Endothelial cell of umbilical vein (primary cell): ENCODE data around the gene RARA. TPM values are rescaled to one million over a fixed set of nuclear protein-coding genes. Genes with fewer than 3 reads are reported as not detected.

ENCODE experiments used
- BruUV-seq: library from RNA; stranded (reverse); fragments of 400-500 nt; replicated peaks from 2 replicates; lab custom pipeline; 2021; lab: Mats Ljungman, UMichigan
- CTCF ChIA-PET: fragments of 300-600, 350-600 bp; sonication (Branson Sonifier 250); formaldehyde crosslinking; loops from one replicate; lab custom pipeline; 2021; ENCODE audit warnings: antibody characterized with exemption, inconsistent platforms; lab: Charles Lee
- POLR2A ChIA-PET: fragments of 300-600, 350-600 bp; sonication (Branson Sonifier 250); formaldehyde crosslinking; loops from one replicate; lab custom pipeline; 2021; ENCODE audit warnings: antibody characterized with exemption, inconsistent platforms; lab: Charles Lee
- DNase-seq: peaks from one replicate; pipeline ENCODE4 v3.0.0-alpha.2; 2011; ENCODE audit warnings: low read depth, low spot score
- FAIRE-seq: peaks from 2 replicates; lab custom pipeline; 2011; peaks lifted over from hg19 to GRCh38; lab: Jason Lieb, UNC
- H2AFZ ChIP-seq: 2 replicates; pipeline ENCODE4 v1.6.0; 2012; ENCODE audit warnings: low read depth, low read length, control low read depth, inconsistent platforms
- H3K27ac ChIP-seq: 2 replicates; pipeline ENCODE4 v1.5.1; 2011; ENCODE audit warnings: low read depth, mild to moderate bottlenecking, control low read depth, low read length, moderate library complexity; ENCODE audit not compliant: insufficient read depth
- H3K27me3 ChIP-seq, 2 experiments: 2 replicates each; pipeline versions ENCODE4 v1.6.0 to v1.6.1; 2011; ENCODE audit warnings: low read length in 2 of 2, mixed read lengths in 1 of 2; ENCODE audit not compliant: control insufficient read depth in 2 of 2, insufficient read depth in 2 of 2
- H3K36me3 ChIP-seq, 2 experiments: 2 replicates in 1 of 2; 3 replicates in 1 of 2; pipeline ENCODE4 v1.5.1; 2011; ENCODE audit warnings: low read length in 2 of 2, mild to moderate bottlenecking in 1 of 2, moderate library complexity in 1 of 2; ENCODE audit not compliant: control insufficient read depth in 2 of 2, insufficient read depth in 2 of 2; ENCODE audit errors: extremely low read depth in 1 of 2
- H3K4me1 ChIP-seq: 3 replicates; pipeline ENCODE4 v1.5.1; 2011; ENCODE audit warnings: mild to moderate bottlenecking, low read length; ENCODE audit not compliant: control insufficient read depth, insufficient read depth; ENCODE audit errors: extremely low read depth
- H3K4me2 ChIP-seq: 2 replicates; pipeline ENCODE4 v1.6.1; 2011; ENCODE audit warnings: low read length, control low read depth, mixed read lengths; ENCODE audit not compliant: insufficient read depth
- H3K4me3 ChIP-seq, 3 experiments: fragments of 200-600 bp in 1 of 3; sonication (generic), shearing (Covaris generic) in 1 of 3; replicated peaks in 1 of 3; 2 replicates each; pipeline ENCODE4 v1.5.1; 2011 to 2016; ENCODE audit warnings: control low read depth in 3 of 3, low read length in 3 of 3, mild to moderate bottlenecking in 2 of 3, inconsistent platforms in 1 of 3, low read depth in 1 of 3, moderate library complexity in 1 of 3; ENCODE audit not compliant: insufficient read depth in 1 of 3
- H3K79me2 ChIP-seq: 2 replicates; pipeline ENCODE4 v1.6.0; 2012; ENCODE audit warnings: low read length, inconsistent platforms; ENCODE audit not compliant: control insufficient read depth, insufficient read depth
- H3K9ac ChIP-seq: replicated peaks from 2 replicates; pipeline ENCODE3; 2011; ENCODE audit warnings: low read length, control low read depth; ENCODE audit not compliant: insufficient read depth; ENCODE audit errors: extremely low read depth
- H3K9me1 ChIP-seq: replicated peaks from 3 replicates; pipeline ENCODE4 v1.6.0; 2011; ENCODE audit warnings: mild to moderate bottlenecking, low read length; ENCODE audit not compliant: control insufficient read depth, insufficient read depth; ENCODE audit errors: extremely low read depth
- H3K9me3 ChIP-seq: replicated peaks from 2 replicates; pipeline ENCODE4 v1.5.1; 2012; ENCODE audit warnings: low read length, inconsistent platforms; ENCODE audit not compliant: control insufficient read depth, insufficient read depth
- H4K20me1 ChIP-seq: replicated peaks from 2 replicates; pipeline ENCODE3; 2011; ENCODE audit warnings: mild to moderate bottlenecking, low read length; ENCODE audit not compliant: control insufficient read depth, insufficient read depth; ENCODE audit errors: extremely low read depth
- EZH2 ChIP-seq: IDR thresholded peaks from 2 replicates; pipeline ENCODE4 v1.6.1; 2012; ENCODE audit warnings: borderline replicate concordance, low read depth, mild to moderate bottlenecking, moderate library complexity, low read length, inconsistent platforms; ENCODE audit not compliant: severe bottlenecking
- FOS ChIP-seq: IDR thresholded peaks from 2 replicates; pipeline ENCODE4 v1.6.1; 2011; ENCODE audit warnings: mild to moderate bottlenecking, low read length, moderate library complexity, borderline replicate concordance; ENCODE audit not compliant: insufficient read depth
- GATA2 ChIP-seq: IDR thresholded peaks from 2 replicates; pipeline ENCODE4 v1.7.0; 2011; ENCODE audit warnings: low read depth, mild to moderate bottlenecking, moderate library complexity, mixed read lengths, low read length; ENCODE audit not compliant: insufficient read length, insufficient read depth
- JUN ChIP-seq: IDR thresholded peaks from 2 replicates; pipeline ENCODE4 v1.6.1; 2011; ENCODE audit warnings: borderline replicate concordance, low read depth; ENCODE audit not compliant: insufficient read length, insufficient read depth
- MYC ChIP-seq: IDR thresholded peaks from one replicate; pipeline ENCODE4 v1.6.1; 2011; ENCODE audit warnings: mild to moderate bottlenecking, low read depth, low read length
- POLR2A ChIP-seq: IDR thresholded peaks from 2 replicates; pipeline ENCODE4 v1.6.1; 2012; ENCODE audit warnings: low read depth, mild to moderate bottlenecking, control low read depth, low read length
- POLR2AphosphoS5 ChIP-seq: IDR thresholded peaks from 2 replicates; pipeline ENCODE4 v1.6.1; 2012; ENCODE audit warnings: low read depth, mild to moderate bottlenecking, control low read depth, low read length, moderate library complexity; ENCODE audit not compliant: insufficient read depth
- dilution Hi-C: fragments of 300-500 bp; cut with MboI; formaldehyde crosslinking; loops from one replicate; pipeline ENCODE4 v1.15.0; 2019; ENCODE audit warnings: low sequenced_read_pairs; ENCODE audit not compliant: extremely low pct_ligation_motif_present
- intact Hi-C: fragments of 100-400 bp; cut with micrococcal nuclease; formaldehyde crosslinking; loops from one replicate; pipeline ENCODE4 v1.10.0; 2022
- polyA plus RNA-seq, 4 experiments: library from polyadenylated mRNA; depleted of rRNA in 3 of 4; stranded (reverse) in 3 of 4; unstranded in 1 of 4; fragments of >200 nt; gene quantifications; 2 replicates each; pipeline versions ENCODE4 v1.2.1 to v1.2.3, GENCODE V29; 2011 to 2012; ENCODE audit warnings: missing spikeins in 1 of 4
- total RNA-seq: library from RNA; stranded (reverse); gene quantifications from 2 replicates; pipeline ENCODE4 v1.2.3, GENCODE V29; 2021
- TF ChIP-seq, protein P1 (sequence below), 2 donors: IDR thresholded peaks; 1 replicate in 1 of 2; 2 replicates in 1 of 2; pipeline ENCODE4 v1.5.1; 2011; ENCODE audit warnings: low read length in 2 of 2, mild to moderate bottlenecking in 2 of 2, moderate library complexity in 2 of 2, control low read depth in 1 of 2, inconsistent platforms in 1 of 2, low read depth in 1 of 2; ENCODE audit not compliant: insufficient read depth in 1 of 2; ENCODE audit errors: extremely low read depth in 1 of 2
- TF ChIP-seq, protein P2 (sequence below): IDR thresholded peaks from 2 replicates; pipeline ENCODE4 v1.6.1; 2011; ENCODE audit not compliant: insufficient read depth, insufficient read length

RARA gene
- total and polyA plus RNA-seq, 2 donors (not counting 3 experiments of a cell fraction or from before 2014, with no cell fraction given) = 11.9 to 37.8 TPM

DNA sequence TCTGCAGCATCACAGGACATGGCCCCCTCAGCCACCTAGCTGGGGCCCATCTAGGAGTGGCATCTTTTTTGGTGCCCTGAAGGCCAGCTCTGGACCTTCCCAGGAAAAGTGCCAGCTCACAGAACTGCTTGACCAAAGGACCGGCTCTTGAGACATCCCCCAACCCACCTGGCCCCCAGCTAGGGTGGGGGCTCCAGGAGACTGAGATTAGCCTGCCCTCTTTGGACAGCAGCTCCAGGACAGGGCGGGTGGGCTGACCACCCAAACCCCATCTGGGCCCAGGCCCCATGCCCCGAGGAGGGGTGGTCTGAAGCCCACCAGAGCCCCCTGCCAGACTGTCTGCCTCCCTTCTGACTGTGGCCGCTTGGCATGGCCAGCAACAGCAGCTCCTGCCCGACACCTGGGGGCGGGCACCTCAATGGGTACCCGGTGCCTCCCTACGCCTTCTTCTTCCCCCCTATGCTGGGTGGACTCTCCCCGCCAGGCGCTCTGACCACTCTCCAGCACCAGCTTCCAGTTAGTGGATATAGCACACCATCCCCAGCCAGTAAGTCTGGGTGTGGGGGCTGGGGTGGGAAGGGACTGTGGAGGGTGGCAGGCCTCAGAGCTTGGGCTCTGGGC lies 22.0 kb downstream of the RARA start:
- no peak for FAIRE-seq
- CTCF ChIA-PET = interaction anchor here (0.6 to 2.7 kb wide), 8 partner anchors 9 to 28 kb away, joined by 3 to 10 read pairs (median 3); no protein-coding TSS in a partner anchor
- POLR2A ChIA-PET = interaction anchor here (0.6 to 1.5 kb wide), 2 partner anchors 14 to 78 kb away, joined by 4 to 13 read pairs; no protein-coding TSS in a partner anchor
- Histone ChIP-seq H3K9me3 (no peaks in the 10 kb centered on the region), H3K36me3 (peaks cover 0 to 3% of the 10 kb centered on the region in 2 experiments), H3K79me2 (peaks cover 66% of the 10 kb centered on the region), H3K4me3 (no peak overlapping the region), H3K27me3 (no peaks in the 10 kb centered on the region), H2AFZ (no peak overlapping the region), H4K20me1 (no peaks in the 10 kb centered on the region), H3K9me1 (no peaks in the 10 kb centered on the region), H3K4me1 (peaks cover 47% of the 10 kb centered on the region), H3K4me2 (no peak overlapping the region), H3K27ac (no peak overlapping the region), H3K9ac (no peak overlapping the region)
- intact Hi-C loops = no loop called here
- DNase-seq = no peak
- BruUV-seq = no TSS peak
- dilution Hi-C loops = no loop called here
- TF ChIP-seq POLR2A (no peak), MYC (no peak), FOS (no peak), GATA2 (no peak), JUN (no peak), POLR2AphosphoS5 (no peak), EZH2 (no peak)
- TF ChIP-seq, protein P1, sequence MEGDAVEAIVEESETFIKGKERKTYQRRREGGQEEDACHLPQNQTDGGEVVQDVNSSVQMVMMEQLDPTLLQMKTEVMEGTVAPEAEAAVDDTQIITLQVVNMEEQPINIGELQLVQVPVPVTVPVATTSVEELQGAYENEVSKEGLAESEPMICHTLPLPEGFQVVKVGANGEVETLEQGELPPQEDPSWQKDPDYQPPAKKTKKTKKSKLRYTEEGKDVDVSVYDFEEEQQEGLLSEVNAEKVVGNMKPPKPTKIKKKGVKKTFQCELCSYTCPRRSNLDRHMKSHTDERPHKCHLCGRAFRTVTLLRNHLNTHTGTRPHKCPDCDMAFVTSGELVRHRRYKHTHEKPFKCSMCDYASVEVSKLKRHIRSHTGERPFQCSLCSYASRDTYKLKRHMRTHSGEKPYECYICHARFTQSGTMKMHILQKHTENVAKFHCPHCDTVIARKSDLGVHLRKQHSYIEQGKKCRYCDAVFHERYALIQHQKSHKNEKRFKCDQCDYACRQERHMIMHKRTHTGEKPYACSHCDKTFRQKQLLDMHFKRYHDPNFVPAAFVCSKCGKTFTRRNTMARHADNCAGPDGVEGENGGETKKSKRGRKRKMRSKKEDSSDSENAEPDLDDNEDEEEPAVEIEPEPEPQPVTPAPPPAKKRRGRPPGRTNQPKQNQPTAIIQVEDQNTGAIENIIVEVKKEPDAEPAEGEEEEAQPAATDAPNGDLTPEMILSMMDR (IDR thresholded peaks at IDR 0.05; ENCODE audit: extremely low read depth in 1 of 2, insufficient read depth in 1 of 2, low read depth in 1 of 2, low read length in 2 of 2) = no peak
- TF ChIP-seq, protein P2, sequence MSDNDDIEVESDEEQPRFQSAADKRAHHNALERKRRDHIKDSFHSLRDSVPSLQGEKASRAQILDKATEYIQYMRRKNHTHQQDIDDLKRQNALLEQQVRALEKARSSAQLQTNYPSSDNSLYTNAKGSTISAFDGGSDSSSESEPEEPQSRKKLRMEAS = no peak
